ENCODE results near the gene ADI1.
A peak's percentile ranks its signal among the peaks of the same experiment; 100 is the strongest.

DNA sequence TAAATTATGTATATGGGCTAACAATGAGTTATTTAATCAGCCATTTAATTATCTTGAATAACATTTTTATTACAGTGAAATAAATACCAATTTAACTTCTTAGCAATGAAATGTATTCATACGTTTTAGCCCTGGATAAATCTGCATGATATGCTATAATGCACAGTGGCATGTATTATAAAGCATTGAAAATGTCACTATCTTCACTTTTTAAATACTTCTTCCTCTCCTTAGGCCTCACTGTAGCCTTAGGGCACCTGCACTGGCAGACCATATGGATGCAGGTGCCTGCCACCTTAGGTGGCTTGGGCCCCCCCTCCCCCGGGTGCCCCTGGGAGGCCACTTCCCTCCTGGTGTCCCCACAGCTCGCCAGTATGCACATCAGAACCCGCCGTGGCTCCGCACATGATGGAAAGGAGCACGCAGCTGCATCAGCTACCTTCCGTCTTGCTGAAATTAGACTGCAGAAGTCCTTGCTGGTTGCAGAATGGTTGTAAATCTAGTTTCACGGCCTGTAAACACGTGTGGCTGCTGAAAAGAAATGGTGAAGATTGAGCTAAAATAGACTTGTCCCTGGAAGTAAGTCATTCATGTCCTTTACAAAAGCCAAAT lies 56.7 kb downstream of the ADI1 start:
- TF ChIP-seq POLR2A (IDR thresholded peaks at IDR 0.05) = no peak
- TF ChIP-seq, protein P1, sequence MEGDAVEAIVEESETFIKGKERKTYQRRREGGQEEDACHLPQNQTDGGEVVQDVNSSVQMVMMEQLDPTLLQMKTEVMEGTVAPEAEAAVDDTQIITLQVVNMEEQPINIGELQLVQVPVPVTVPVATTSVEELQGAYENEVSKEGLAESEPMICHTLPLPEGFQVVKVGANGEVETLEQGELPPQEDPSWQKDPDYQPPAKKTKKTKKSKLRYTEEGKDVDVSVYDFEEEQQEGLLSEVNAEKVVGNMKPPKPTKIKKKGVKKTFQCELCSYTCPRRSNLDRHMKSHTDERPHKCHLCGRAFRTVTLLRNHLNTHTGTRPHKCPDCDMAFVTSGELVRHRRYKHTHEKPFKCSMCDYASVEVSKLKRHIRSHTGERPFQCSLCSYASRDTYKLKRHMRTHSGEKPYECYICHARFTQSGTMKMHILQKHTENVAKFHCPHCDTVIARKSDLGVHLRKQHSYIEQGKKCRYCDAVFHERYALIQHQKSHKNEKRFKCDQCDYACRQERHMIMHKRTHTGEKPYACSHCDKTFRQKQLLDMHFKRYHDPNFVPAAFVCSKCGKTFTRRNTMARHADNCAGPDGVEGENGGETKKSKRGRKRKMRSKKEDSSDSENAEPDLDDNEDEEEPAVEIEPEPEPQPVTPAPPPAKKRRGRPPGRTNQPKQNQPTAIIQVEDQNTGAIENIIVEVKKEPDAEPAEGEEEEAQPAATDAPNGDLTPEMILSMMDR (IDR thresholded peaks at IDR 0.05 in 8 of 11, conservative IDR thresholded peaks at IDR 0.05 in 3 of 11) = peak in 4 of 11 experiments; percentile 3 to 60 (median 51)

Data from spleen (tissue), 7 donors.